Posterior cingulate gyrus (tissue), 11 donors: ENCODE data around the gene KAT2B.

ENCODE experiments used
- DNase-seq, 10 donors: peaks; one replicate each; pipeline versions ENCODE4 v3.0.0 to v3.0.0-alpha.2; 2020 to 2021; ENCODE audit warnings: mixed read lengths in 3 of 10
- intact Hi-C: fragments of 100-400 bp; cut with DNase I; formaldehyde crosslinking; loops from one replicate; pipeline ENCODE4 v1.15.1; 2023

KAT2B gene

DNA sequence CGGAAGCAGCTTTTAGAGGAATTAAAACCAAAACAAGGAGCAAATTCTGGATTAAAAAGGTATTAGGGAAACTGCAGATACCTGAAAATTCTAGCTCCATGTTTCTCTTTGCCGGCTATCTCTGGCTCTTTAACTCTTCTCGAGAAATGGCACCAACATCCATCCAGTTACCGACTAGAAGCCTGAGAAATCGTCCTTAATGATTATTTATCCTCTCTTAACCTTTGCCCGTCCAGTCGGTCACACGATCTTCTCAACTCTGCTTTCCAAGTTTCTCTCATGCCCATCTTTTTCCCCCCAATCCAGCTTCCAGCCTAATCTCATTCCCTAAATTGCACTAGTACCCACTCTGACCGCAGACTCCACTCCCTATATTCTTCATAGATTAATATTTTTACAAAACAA lies 146.4 kb downstream of the KAT2B start:
- intact Hi-C loops, result loop anchor here (5.0 kb wide), 2 partner anchors 149 to 239 kb away; partner anchors contain the start of gene RAB5A
- no peak for DNase-seq

DNA sequence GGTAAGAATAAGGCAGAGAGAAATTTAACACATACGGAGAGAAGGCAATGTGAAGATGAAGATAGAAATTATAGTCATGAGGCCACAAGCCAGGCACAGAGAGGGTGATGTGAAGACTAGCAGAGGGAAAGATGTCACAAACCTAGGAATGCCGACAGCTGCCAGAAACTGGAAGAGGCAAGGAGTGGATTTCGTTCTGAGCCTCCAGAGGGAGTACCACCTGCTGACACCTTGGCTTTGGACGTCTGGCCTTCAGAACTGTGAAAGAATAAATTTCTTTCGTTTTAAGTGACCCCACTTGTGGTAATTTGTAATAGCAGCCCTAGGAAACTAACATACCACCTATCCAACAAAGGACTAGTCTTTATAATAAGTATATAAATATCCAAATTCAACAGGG lies 150.7 kb downstream of the KAT2B start:
- no peak for DNase-seq

DNA sequence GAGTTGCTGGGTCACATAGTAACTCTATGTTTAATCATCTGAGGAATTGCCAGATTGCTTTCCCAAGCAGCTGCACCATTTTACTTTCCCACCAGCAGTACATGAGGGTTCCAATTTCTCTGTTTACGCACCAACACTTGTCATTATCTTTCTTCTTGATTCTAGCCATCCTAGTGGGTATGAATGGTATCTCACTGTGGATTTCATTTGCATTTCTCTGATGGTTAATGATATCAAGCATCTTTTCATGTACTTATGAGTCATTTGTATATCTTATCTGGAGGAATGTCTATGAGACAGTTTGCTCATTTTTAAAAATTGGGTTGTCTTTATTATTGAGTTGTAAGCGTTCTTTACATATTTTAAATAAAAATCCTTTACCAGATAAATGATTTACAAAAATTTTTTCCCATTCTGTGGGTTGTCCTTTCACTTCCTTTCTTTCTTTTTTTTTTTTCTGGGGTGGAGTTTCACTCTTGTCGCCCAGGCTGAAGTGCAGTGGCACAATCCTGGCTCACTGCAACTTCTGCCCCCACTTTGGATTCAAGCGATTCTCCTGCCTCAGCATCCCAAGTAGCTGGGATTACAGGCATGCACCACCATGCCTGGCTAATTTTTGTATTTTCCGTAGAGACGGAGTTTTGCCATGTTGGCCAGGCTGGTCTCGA lies 154.7 kb downstream of the KAT2B start:
- intact Hi-C loops, result no loop called here

More for the DNA sequence above, 150.7 kb downstream of the KAT2B start:
- intact Hi-C loops, result no loop called here

DNA sequence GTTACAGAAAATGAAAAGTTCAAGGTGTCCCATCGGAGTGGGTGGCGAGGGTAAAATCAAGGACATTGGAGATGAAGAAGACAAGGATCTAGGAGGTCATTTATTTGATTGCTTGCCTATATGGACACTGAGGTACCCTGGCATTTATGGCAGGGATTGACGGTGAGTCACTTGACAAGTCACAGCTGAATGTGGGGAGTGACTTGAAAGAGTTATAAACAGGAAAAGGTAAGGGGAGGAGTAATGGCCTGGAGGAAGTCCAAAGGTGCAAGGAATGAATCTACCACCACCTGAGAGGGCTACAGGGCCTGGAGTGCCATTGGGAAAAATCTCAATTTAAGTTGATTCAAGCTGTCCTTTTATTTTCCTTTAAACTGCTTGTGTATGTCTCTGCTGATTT lies 157.5 kb downstream of the KAT2B start:
- DNase-seq, result no peak
- intact Hi-C loops, result no loop called here

More for the DNA sequence above, 154.7 kb downstream of the KAT2B start:
- DNase-seq, result no peak

DNA sequence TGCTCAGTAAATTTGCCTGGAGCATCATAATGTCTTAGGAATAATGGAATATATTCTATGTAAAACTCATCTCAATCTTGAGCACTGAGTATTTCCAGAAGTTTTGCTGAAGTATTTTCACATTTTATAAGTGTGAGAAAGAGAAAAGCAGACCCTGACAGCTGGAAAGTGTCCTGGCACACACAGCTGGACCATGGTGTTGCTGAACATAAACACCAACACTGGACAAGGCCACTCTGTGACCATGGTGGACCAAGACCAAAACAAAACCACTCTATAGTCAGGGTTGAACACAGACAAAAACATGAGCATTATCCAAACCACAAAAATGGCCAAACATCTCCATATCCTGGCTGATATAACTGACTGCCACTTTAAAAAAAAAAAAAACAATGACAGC lies 160.9 kb downstream of the KAT2B start:
- intact Hi-C loops, result no loop called here
- no peak for DNase-seq
